ENCODE results near the gene TRIM38. TPM values are rescaled to one million over a fixed set of nuclear protein-coding genes. Genes with fewer than 3 reads are reported as not detected.

TRIM38 gene
- total and polyA plus RNA-seq, 2 of the 13 experiments (the other 11 are each of a cell fraction or from before 2014, with no cell fraction given) = 2.5 to 3.1 TPM

GRCh38 chr6:25980935-25981334 lies 18.3 kb downstream of the TRIM38 start (continued):
- TF ChIP-seq ZNF280D (CRISPR knock-in tag; IDR thresholded peaks at IDR 0.05) (no peak), PREB (CRISPR knock-in tag; IDR thresholded peaks at IDR 0.05) (no peak), SMAD1 (CRISPR knock-in tag; IDR thresholded peaks at IDR 0.05; ENCODE audit: borderline replicate concordance, low read depth) (no peak), ZNF614 (CRISPR knock-in tag; IDR thresholded peaks at IDR 0.05; ENCODE audit: borderline replicate concordance) (no peak), ZFP36L2 (CRISPR knock-in tag; IDR thresholded peaks at IDR 0.05) (no peak)

- DNase-seq (ENCODE audit: low spot score) (no peak), FAIRE-seq (no peak), ATAC-seq (no peak)
- intact Hi-C loops (cut with micrococcal nuclease; ENCODE audit: unreplicated experiment) = no loop called here
- Histone ChIP-seq H3K27ac (ENCODE audit: extremely low read length, insufficient read depth, low read length) (no peak overlapping the region), H3K4me2 (ENCODE audit: low read depth, low read length) (no peak overlapping the region), H3K27me3 (ENCODE audit: control insufficient read depth in 1 of 2, insufficient read depth in 2 of 2, low read length in 2 of 2) (no peaks in the 10 kb centered on the region), H3K36me3 (replicated peaks in 1 of 2; ENCODE audit: control insufficient read depth in 1 of 2, insufficient read depth in 2 of 2, low read length in 2 of 2) (peaks cover 0 to 18% of the 10 kb centered on the region in 2 experiments; a peak in 3 of 5 replicates), H3K79me2 (ENCODE audit: insufficient read depth, low read length) (no peaks in the 10 kb centered on the region), H4K20me1 (ENCODE audit: insufficient read depth, low read length) (no peaks in the 10 kb centered on the region), H3K4me3 (replicated peaks in 1 of 3; ENCODE audit: insufficient read depth in 1 of 3, low read depth in 2 of 3, low read length in 3 of 3) (no peak overlapping the region), H2AFZ (ENCODE audit: low read length) (no peak overlapping the region), H3K4me1 (ENCODE audit: insufficient read depth, low read length) (peaks cover 12% of the 10 kb centered on the region; the same call in 1 of the 2 replicates), H3K9me3 (ENCODE audit: low read length) (no peaks in the 10 kb centered on the region), H3K9ac (ENCODE audit: insufficient read depth, low read depth, low read length) (no peak overlapping the region)
- ChIA-PET CTCF (ENCODE audit: low intra/inter-chr PET ratio, low total read pairs) (no interaction called here), POLR2A (interaction anchor here (4.2 kb wide), 1 partner anchor 11 kb away, joined by 14 read pairs; no protein-coding TSS in a partner anchor)
- 82% methylated on average over 5 of the region's 5 CpGs for WGBS (ENCODE audit: low lambda C conversion rate)
- TF ChIP-seq ZNF326 (CRISPR knock-in tag; IDR thresholded peaks at IDR 0.05; ENCODE audit: borderline replicate concordance) (no peak), HNRNPK (IDR thresholded peaks at IDR 0.05; ENCODE audit: low read depth, low read length, poor library complexity, severe bottlenecking) (no peak), BATF2 (CRISPR knock-in tag; IDR thresholded peaks at IDR 0.05) (no peak), PBX3 (CRISPR knock-in tag; IDR thresholded peaks at IDR 0.05; ENCODE audit: borderline replicate concordance) (no peak)
- BruUV-seq (replicated peaks) = no TSS peak
- in situ Hi-C loops (cut with HindIII; ENCODE audit: extremely low pct_ligation_motif_present, low pct_unique_long_range_greater_than_20kb) = no loop called here
Measured at GRCh38 chr6:25981568-25982263, 19.1 kb downstream of the TRIM38 start.
